Ovary (tissue), 10 donors: Measurements from ENCODE around the gene C1QTNF4. TPM values are rescaled to one million over a fixed set of nuclear protein-coding genes. Genes with fewer than 3 reads are reported as not detected.
A peak's percentile ranks its signal among the peaks of the same experiment; 100 is the strongest.
"Not testable (repeated sequence)": the region's sequence is repeated elsewhere in the genome, so short reads cannot be mapped to it uniquely, and the experiment has no call there.

Experiments used
- DNase-seq, 5 donors: peaks; one replicate each; pipeline ENCODE4 v3.0.0-alpha.2; 2019 to 2020
- H3K27ac ChIP-seq, 2 donors: fragments of 200-600 bp; one replicate each; pipeline versions ENCODE4 v1.5.1 to v1.8.0; 2019 to 2022
- H3K27me3 ChIP-seq: fragments of 200-600 bp; one replicate; pipeline ENCODE4 v1.8.0; 2022
- H3K36me3 ChIP-seq: fragments of 200-600 bp; sonication (generic); one replicate; pipeline ENCODE4 v1.5.1; 2019
- H3K4me1 ChIP-seq: one replicate; pipeline ENCODE4 v1.8.1; 2013; ENCODE audit warnings: mild to moderate bottlenecking, moderate library complexity; ENCODE audit not compliant: insufficient read depth
- H3K4me3 ChIP-seq: fragments of 200-600 bp; sonication (generic); one replicate; pipeline ENCODE4 v1.5.1; 2017
- H3K9me3 ChIP-seq, 2 donors: fragments of 200-600 bp in 1 of 2; sonication (generic) in 1 of 2; one replicate each; pipeline versions ENCODE4 v1.5.1 to v1.8.1; 2013 to 2019; ENCODE audit warnings: mild to moderate bottlenecking in 1 of 2, moderate library complexity in 1 of 2
- CTCF ChIP-seq, 3 donors: fragments of 450-650 bp in 2 of 3; fragments of 200-600 bp in 1 of 3; IDR thresholded peaks; one replicate each; pipeline versions ENCODE4 v1.5.1 to v1.8.0; 2016 to 2022; ENCODE audit warnings: antibody characterized with exemption in 3 of 3, mild to moderate bottlenecking in 1 of 3
- EP300 ChIP-seq: sonication (generic); formaldehyde crosslinking; IDR thresholded peaks from one replicate; pipeline ENCODE4 v1.6.1; 2017; ENCODE audit warnings: antibody characterized with exemption
- POLR2A ChIP-seq: fragments of 450-650 bp; IDR thresholded peaks from one replicate; pipeline ENCODE4 v1.6.1; 2017; ENCODE audit warnings: antibody characterized with exemption, mild to moderate bottlenecking, moderate library complexity
- WGBS, 3 donors: extraction: QIAGEN DNeasy Blood & Tissue Kit in 1 of 3; methylation state at CpG; one replicate each; pipeline versions ENCODE4 v1.1.5 to v1.1.7; 2013 to 2017; 5-methylcytosine and 5-hydroxymethylcytosine counted together
- intact Hi-C, 4 donors: fragments of 100-400 bp; cut with DNase I; formaldehyde crosslinking; loops; one replicate each; pipeline versions ENCODE4 v1.11.0 to v1.15.1; 2022 to 2023
- long read RNA-seq, 3 donors: library from polyadenylated mRNA in 2 of 3; unstranded in 2 of 3; transcript quantifications; one replicate each; pipeline ENCODE4 v2.0.0 and lab custom pipeline, GENCODE V29; 2021 to 2026
- polyA plus RNA-seq, 2 donors: library from polyadenylated mRNA; stranded (reverse); fragments of 200-250 nt in 1 of 2; fragments of 350-450 nt in 1 of 2; fragmentation: Illumina TruSeq in 1 of 2; extraction: RNeasy Lipid Tissue Mini Kit (QIAGEN cat#74804) in 1 of 2; gene quantifications; one replicate each; pipeline ENCODE4 v1.2.3, GENCODE V29; 2013 to 2014
- total RNA-seq, 7 donors: library from RNA; depleted of rRNA in 2 of 7; stranded (reverse); fragments of >200 nt in 2 of 7; fragmentation: NEBNext Ultra II Directional in 3 of 7; extraction: Animal tissue kit (Norgen Biotek cat#: 25700) in 3 of 7; gene quantifications; one replicate each; pipeline versions ENCODE4 v1.1.0 to v1.2.4, GENCODE V29; 2016 to 2023
- donor health status: DM: no; HTN: no; CAD: no; lungs with moderate emphysema.
- donor health status: DM: no; HTN: no; CAD: no.
- donor health status: Bipolar disorder and iron deficiency.
- donor health status: DM: yes; HTN: yes; CAD: no.
- donor health status: DM: no; HTN: no; CAD: no.
- donor health status: DM: yes; HTN: yes; CAD: no.

The C1QTNF4 gene
- total RNA-seq: 10 to 100 TPM in 6 of 7 donors, 1 to 10 TPM in 1; 9.1 to 29.6 (median 14.8) TPM
- polyA plus RNA-seq: 10 to 100 TPM in 1 of 2 donors, not detected in 1; 22.2 TPM
- long read RNA-seq, donor 1, partial matches to known transcripts: 0 of 9 reads
- long read RNA-seq, donor 1, other reads (novel, unspliced or antisense): 9 of 9 reads
- long read RNA-seq, donor 2, partial matches to known transcripts: 0 of 2 reads
- long read RNA-seq, donor 2, other reads (novel, unspliced or antisense): 0 of 2 reads
- long read RNA-seq, donor 3, partial matches to known transcripts: 0 of 36 reads
- long read RNA-seq, donor 3, other reads (novel, unspliced or antisense): 35 of 36 reads

- no peak within 1 kb of the TSS for H3K27ac ChIP-seq
- TF ChIP-seq POLR2A (no peak), CTCF (IDR thresholded peaks at IDR 0.05) (no peak), EP300 (no peak)
- no peak for DNase-seq
- H3K4me1 ChIP-seq: peaks cover 4% of the 10 kb centered on the region
- 1 to 2% (median 1%) methylated on average over 29 to 48 of the region's 48 CpGs for WGBS, 3 donors
- H3K9me3 ChIP-seq: no peaks in the 10 kb centered on the region
- H3K4me3 ChIP-seq: no peak within 1 kb of the TSS
- intact Hi-C loops: no loop called here
- H3K36me3 ChIP-seq: no peaks in the 10 kb centered on the region
- H3K27me3 ChIP-seq: no peaks in the 10 kb centered on the region
Observed at GRCh38 chr11:47593934-47594855, at the start of gene C1QTNF4. Gene C1QTNF4 (minus strand): TSS chr11:47594411. CDS start chr11:47590810, 3,601 bp downstream.

- peak; percentile 95 to 97 (median 96) for DNase-seq
- Histone ChIP-seq H3K4me1 (peaks cover 7% of the 10 kb centered on the region), H3K4me3 (peak within 1 kb of the TSS; percentile 63), H3K36me3 (no peaks in the 10 kb centered on the region), H3K27ac (peak within 1 kb of the TSS; percentile 85 to 88), H3K27me3 (no peaks in the 10 kb centered on the region), H3K9me3 (no peaks in the 10 kb centered on the region)
- 1% methylated on average over 53 to 78 of the region's 78 CpGs for WGBS, 3 donors
- TF ChIP-seq CTCF (IDR thresholded peaks at IDR 0.05) (peak in 2 of 3 donors; percentile 19 to 62), EP300 (peak; percentile 56), POLR2A (peak; percentile 64)
- intact Hi-C loops: loop anchor here in 2 of 4 donors (10.0 kb wide), 2 partner anchors 73 to 123 kb away; partner anchors contain the start of genes AGBL2 (in 1 of the 2) and FNBP4 (in 1 of the 2)
Observed at GRCh38 chr11:47642099-47642855, 48.1 kb upstream of the C1QTNF4 start, which contains the start of gene MTCH2. Gene MTCH2 (minus strand): TSS chr11:47642559. CDS start chr11:47642465, 94 bp downstream.

GRCh38 chr11:47641600-47642098 lies 47.4 kb upstream of the C1QTNF4 start:
- Histone ChIP-seq H3K36me3 (no peaks in the 10 kb centered on the region), H3K9me3 (no peaks in the 10 kb centered on the region), H3K4me3 (peak overlapping the region; percentile 63), H3K27ac (peak overlapping the region; percentile 85 to 88), H3K4me1 (peaks cover 7% of the 10 kb centered on the region), H3K27me3 (no peaks in the 10 kb centered on the region)
- 5 to 8% (median 5%) methylated on average over 13 to 14 of the region's 14 CpGs for WGBS, 3 donors
- intact Hi-C loops: loop anchor here in 2 of 4 donors (10.0 kb wide), 2 partner anchors 73 to 123 kb away; partner anchors contain the start of genes AGBL2 (in 1 of the 2) and FNBP4 (in 1 of the 2)
- no peak for TF ChIP-seq EP300
- no peak for TF ChIP-seq POLR2A
- TF ChIP-seq CTCF (IDR thresholded peaks at IDR 0.05): no peak
- DNase-seq: no peak

GRCh38 chr11:47640506-47640905 lies 46.3 kb upstream of the C1QTNF4 start:
- intact Hi-C loops: loop anchor here in 2 of 4 donors (10.0 kb wide), 2 partner anchors 74 to 124 kb away; partner anchors contain the start of genes AGBL2 (in 1 of the 2) and FNBP4 (in 1 of the 2)
- not testable (repeated sequence) for H3K4me3 ChIP-seq, H3K27ac ChIP-seq, H3K27me3 ChIP-seq, H3K9me3 ChIP-seq, H3K4me1 ChIP-seq, H3K36me3 ChIP-seq
- WGBS, 3 donors: 46 to 60% (median 60%) methylated on average over 6 of the region's 6 CpGs
- DNase-seq: peak in 1 of 5 donors; percentile 30

GRCh38 chr11:47636331-47636730 lies 42.1 kb upstream of the C1QTNF4 start:
- intact Hi-C loops, H3K27ac ChIP-seq, H3K9me3 ChIP-seq, H3K27me3 ChIP-seq, DNase-seq, H3K4me1 ChIP-seq, H3K4me3 ChIP-seq, H3K36me3 ChIP-seq: not testable (repeated sequence)
- WGBS, 3 donors: 92 to 97% (median 97%) methylated on average over 11 of the region's 11 CpGs
